ENCODE results near the gene NINL. TPM values are rescaled to one million over a fixed set of nuclear protein-coding genes. Genes with fewer than 3 reads are reported as not detected.
A peak's percentile ranks its signal among the peaks of the same experiment; 100 is the strongest.
"Not testable (repeated sequence)": the region's sequence is repeated elsewhere in the genome, so short reads cannot be mapped to it uniquely, and the experiment has no call there.

The NINL gene
- total RNA-seq, 1 experiment from 2014 or later = 9.6 TPM

- DNase-seq (ENCODE audit: low read depth) = no peak
Observed at GRCh38 chr20:25484224-25484846, 101.0 kb downstream of the NINL start.

DNA sequence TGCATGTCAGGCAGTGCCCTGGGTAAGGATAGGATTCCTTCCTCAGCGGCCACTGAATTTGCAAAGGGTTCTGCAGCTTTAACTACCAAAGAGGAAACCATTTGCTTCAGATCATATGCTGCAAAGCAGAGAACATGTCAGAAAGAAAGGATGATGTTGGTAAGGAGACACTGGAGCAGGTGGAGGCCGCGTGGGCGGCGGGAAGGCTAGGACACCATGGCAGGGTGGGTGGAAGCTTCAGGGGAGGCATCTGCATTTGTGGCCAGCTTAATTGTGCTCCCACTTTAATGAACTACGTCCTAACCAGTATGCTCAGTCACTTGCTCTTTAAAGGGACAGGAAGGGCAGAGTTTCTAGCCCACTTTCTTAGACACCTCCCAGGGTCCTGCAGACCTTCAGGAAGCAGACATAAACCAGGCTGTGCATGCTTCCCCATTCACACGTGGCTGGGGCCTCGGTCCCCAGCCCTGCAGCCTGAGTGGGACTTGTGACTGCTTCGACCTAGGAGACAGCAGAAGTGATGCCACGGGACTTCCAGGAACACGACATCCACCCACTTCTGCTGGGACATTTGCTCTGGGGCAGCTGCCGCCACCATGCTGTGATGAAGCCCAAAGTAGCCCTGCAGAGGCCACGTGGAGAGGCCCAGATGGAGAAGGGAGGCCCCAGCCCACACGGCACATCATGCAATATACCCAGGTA, 101.7 kb downstream of the NINL start:
- no peak for DNase-seq (ENCODE audit: low read depth)

DNA sequence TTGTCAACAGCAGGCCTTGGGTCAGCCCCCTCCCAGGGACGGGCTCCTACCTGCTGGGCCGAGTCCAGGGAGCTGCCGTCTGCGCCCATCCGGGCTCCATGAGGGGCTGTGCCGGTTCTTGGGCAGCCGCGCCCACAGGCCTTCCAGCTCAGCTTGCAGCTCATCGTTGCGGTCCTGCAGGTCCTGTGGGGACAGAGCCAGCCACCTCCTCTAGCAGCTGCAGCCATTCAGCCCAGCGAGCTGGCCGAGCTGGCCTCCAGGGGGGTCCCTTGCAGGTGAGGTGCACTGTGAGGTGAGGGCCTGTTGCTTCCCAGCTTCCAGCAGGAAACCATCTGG, 103.4 kb downstream of the NINL start:
- no peak for DNase-seq (ENCODE audit: low read depth)

- DNase-seq (ENCODE audit: low read depth) = no peak
Observed at GRCh38 chr20:25481235-25481917, 104.0 kb downstream of the NINL start.

DNA sequence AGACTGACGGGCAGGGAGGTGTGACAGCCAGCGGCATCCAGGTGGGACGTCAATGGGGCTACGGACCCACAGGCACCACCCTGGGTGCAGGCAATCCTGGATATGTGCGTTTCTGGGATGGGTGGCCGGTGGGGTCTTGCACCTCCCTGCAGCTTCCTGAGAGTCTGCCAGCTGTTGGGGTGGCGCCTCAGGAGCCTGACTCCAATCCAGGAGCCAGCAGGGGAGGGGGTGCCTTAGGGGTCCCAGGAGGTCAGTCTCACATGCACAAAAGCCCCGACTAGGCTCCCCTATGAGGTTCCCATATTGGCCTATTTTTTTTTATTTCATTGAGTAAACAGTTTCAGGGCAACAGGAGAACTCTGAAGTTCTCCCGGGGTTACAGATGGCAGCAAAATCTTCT, 104.5 kb downstream of the NINL start:
- DNase-seq (ENCODE audit: low read depth) = no peak

DNA sequence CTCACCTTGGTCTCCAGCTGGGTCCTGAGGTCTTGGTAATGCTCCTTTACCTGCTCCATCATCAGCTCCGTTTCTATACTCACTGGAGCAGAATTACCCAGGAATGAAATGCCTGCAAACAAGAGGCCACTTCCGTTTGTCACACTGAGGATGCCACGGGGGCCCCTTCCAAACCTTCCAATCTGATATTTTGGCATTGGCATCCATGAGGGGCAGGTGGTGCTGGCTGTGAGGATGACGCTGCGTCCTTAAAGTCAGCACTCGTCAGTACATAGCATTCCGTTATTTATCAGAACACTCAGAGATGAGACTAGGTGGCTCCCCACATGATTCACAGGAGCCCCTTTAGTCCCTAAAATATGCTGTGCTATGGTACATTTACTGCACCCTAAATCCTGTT, 105.2 kb downstream of the NINL start:
- DNase-seq (ENCODE audit: low read depth) = no peak

GRCh38 chr20:25479638-25480037, 105.7 kb downstream of the NINL start:
- no peak for DNase-seq (ENCODE audit: low read depth)

DNA sequence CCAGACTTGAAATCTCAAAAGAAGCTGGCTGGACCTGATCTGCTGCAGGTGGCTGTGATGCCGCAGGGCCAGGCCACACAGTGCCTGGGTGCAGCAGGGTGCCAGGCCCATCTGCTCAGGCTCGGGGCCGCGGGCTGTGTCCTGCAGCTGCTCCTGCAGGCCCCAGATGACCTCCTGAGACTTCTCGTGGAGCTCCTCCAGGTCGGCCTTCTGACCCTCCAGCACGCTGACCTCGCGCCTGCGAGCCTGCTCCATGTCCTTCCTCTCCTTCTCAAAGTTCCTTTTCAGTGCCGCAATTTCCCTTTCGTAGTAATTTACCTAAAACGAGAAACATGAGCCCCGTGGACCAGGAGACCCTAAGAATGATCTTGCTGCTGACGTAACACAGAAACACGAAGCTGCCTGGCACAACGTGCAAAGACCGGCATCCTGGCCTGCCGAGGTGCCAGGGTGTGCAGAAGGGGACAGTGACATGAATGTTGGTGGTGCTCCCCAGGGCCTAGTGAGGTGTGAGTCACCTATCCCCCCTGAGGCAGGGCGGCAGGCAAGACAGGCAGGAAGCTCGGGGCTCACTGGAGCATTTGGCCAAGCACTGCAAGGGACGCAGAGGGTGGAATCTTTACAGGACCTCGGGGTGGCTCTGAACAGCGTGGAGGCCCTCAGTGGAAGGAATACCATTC, 106.3 kb downstream of the NINL start:
- DNase-seq (ENCODE audit: low read depth) = no peak

DNA sequence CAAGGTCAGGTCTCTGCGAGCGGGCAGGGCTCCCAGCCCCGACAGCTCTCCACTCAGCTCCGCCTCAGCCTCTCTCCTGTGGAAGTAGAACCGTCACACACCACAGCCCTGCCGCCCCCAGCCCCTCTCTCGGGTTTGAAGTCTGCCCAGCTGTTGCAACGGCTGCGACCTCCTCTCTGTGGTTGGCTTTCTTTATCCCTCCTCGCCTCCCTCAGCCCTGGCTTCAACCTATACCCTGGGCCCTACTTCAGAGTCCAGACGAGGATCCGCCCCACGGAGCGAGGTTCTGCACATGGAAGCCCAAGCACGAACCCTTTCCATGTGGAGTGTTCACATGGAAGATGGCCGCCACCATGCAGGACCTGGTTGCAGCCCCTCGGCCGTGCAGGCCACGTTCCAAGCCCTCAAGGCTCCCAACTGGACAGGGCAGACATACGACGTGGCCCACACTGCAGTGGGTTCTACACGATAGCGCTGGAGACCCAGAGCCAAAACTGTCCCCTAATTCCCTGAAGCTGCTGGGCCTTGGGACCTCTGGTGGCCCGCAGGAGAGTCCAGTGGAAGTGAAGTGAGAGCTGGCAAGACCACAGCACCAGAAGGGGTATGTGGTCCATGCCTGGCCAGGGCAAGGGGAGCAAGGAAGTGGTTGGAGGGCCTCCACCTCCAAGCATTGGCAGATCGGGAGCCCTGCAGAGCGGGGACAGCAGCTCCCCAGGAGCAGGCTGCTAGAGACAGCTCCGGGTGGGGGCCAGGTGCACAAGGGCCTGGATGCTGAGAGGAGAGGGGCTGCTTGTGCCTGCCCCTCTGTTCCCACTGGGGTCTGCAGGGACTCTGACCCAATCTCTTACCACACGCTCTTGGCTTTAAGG, 108.1 kb downstream of the NINL start:
- DNase-seq (ENCODE audit: low read depth) = no peak

- DNase-seq (ENCODE audit: low read depth) = no peak
Observed at GRCh38 chr20:25476106-25477013, 109.0 kb downstream of the NINL start.

DNA sequence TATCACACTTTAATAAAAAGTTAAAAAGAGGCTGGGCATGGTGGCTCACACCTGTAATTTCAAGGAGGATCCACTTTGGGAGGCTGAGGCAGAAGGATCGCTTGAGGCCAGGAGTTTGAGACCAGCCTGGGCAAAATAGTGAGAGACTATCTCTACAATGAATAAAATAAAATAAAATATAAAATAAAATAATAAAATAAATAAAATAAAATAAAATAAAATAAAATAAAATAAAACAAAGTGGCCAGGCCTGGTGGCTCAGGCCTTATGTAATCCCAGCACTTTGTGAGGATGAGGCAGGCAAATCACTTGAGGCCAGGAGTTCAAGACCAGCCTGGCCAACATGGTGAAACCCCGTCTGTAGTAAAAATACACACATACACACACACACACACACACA, 112.0 kb downstream of the NINL start:
- not testable (repeated sequence) for DNase-seq (ENCODE audit: low read depth)

DNA sequence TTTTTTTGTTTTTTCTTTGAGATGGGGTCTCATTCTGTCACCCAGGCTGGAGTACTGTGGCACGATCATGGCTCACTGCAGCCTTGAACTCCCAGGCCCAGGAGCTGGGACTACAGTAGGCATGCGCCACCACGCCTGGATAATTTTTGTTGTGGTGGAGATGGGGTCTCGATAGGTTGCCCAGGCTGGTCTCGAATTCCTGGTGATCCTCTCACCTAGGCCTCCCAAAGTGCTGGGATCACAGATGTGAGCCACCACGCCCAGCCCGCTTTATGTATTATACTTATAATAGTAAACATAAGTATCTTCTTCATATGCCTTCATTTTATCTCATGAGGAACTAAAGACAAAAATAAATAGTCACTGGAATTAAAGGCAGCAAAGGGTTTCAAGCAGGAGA, 114.3 kb downstream of the NINL start:
- no peak for DNase-seq (ENCODE audit: low read depth)

- DNase-seq (ENCODE audit: low read depth) = peak; percentile 41
Observed at GRCh38 chr20:25470045-25470444, 115.3 kb downstream of the NINL start.

GRCh38 chr20:25469558-25469957, 115.8 kb downstream of the NINL start:
- DNase-seq (ENCODE audit: low read depth) = no peak

GRCh38 chr20:25468126-25469075, 116.9 kb downstream of the NINL start:
- no peak for DNase-seq (ENCODE audit: low read depth)

- no peak for DNase-seq (ENCODE audit: low read depth)
Observed at GRCh38 chr20:25467441-25467840, 117.9 kb downstream of the NINL start.

DNA sequence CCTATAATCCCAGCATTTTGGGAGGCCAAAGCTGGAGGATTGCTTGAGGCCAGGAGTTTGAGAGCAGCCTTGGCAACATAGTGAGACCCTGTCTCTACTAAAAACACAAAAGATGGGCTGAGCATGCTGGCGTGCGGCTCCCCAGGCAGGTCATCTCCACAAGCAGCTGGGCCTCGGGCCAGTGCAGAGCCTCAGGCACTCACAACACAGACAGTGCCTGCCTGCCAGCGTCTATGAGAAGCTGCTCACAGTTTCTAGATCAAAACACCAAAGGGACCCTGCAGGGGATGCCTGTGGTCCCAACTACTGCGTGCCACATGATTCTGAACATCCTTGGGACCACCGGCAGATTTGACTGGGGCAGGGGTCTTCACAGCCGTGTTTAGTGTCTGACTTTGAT, 118.5 kb downstream of the NINL start:
- no peak for DNase-seq (ENCODE audit: low read depth)

- no peak for DNase-seq (ENCODE audit: low read depth)
Observed at GRCh38 chr20:25465243-25466135, 119.8 kb downstream of the NINL start.
